ENCODE data around the gene ZACN. TPM values are rescaled to one million over a fixed set of nuclear protein-coding genes. Genes with fewer than 3 reads are reported as not detected.

The ZACN gene
- total RNA-seq, 2 donors from 2014 or later, result not detected

DNA sequence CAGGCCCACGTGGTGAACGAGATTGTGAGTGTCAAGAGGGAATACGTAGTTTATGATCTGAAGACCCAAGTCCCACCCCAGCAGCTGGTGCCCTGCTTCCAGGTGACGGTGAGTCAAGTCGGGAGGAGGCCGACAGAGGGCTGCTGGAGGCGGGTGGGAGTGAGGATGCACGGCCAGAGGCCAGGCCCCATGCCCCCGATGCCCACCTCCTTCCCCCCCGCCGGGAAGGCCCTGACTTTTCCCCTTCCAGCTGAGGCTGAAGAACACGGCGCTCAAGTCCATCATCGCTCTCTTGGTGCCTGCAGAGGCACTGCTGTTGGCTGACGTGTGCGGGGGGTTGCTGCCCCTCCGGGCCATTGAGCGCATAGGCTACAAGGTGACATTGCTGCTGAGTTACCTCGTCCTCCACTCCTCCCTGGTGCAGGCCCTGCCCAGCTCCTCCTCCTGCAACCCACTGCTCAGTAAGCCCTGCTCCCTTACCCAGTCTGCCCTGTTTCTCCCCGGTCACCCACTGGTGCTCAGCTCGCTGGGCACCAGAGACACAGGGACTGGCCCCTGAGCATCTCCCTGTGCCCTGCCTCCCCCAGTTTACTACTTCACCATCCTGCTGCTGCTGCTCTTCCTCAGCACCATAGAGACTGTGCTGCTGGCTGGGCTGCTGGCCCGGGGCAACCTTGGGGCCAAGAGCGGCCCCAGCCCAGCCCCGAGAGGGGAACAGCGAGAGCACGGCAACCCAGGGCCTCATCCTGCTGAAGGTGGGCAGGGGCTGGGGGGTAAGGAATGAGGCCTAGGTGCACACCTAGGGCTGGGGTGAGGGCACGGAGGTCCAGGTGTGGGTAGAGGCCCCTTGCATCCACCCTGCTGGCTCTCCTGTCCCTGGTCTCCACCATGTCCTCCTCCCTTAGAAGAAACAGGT, 2.6 kb downstream of the ZACN start:
- TF ChIP-seq, protein P1, sequence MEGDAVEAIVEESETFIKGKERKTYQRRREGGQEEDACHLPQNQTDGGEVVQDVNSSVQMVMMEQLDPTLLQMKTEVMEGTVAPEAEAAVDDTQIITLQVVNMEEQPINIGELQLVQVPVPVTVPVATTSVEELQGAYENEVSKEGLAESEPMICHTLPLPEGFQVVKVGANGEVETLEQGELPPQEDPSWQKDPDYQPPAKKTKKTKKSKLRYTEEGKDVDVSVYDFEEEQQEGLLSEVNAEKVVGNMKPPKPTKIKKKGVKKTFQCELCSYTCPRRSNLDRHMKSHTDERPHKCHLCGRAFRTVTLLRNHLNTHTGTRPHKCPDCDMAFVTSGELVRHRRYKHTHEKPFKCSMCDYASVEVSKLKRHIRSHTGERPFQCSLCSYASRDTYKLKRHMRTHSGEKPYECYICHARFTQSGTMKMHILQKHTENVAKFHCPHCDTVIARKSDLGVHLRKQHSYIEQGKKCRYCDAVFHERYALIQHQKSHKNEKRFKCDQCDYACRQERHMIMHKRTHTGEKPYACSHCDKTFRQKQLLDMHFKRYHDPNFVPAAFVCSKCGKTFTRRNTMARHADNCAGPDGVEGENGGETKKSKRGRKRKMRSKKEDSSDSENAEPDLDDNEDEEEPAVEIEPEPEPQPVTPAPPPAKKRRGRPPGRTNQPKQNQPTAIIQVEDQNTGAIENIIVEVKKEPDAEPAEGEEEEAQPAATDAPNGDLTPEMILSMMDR (IDR thresholded peaks at IDR 0.05), result no peak
- Histone ChIP-seq H3K27me3 (replicated peaks; ENCODE audit: insufficient read depth) (no peaks in the 10 kb centered on the region), H3K36me3 (peaks cover 18% of the 10 kb centered on the region), H3K4me3 (no peak overlapping the region), H3K9me3 (no peaks in the 10 kb centered on the region), H3K4me1 (ENCODE audit: control insufficient read depth in 1 of 2, low read depth in 2 of 2) (peaks cover 0 to 8% of the 10 kb centered on the region in 2 donors), H3K27ac (no peak overlapping the region)
- ATAC-seq (ENCODE audit: insufficient number of reproducible peaks, low FRiP score, low read depth) (no peak), DNase-seq (ENCODE audit: low spot score) (no peak)

DNA sequence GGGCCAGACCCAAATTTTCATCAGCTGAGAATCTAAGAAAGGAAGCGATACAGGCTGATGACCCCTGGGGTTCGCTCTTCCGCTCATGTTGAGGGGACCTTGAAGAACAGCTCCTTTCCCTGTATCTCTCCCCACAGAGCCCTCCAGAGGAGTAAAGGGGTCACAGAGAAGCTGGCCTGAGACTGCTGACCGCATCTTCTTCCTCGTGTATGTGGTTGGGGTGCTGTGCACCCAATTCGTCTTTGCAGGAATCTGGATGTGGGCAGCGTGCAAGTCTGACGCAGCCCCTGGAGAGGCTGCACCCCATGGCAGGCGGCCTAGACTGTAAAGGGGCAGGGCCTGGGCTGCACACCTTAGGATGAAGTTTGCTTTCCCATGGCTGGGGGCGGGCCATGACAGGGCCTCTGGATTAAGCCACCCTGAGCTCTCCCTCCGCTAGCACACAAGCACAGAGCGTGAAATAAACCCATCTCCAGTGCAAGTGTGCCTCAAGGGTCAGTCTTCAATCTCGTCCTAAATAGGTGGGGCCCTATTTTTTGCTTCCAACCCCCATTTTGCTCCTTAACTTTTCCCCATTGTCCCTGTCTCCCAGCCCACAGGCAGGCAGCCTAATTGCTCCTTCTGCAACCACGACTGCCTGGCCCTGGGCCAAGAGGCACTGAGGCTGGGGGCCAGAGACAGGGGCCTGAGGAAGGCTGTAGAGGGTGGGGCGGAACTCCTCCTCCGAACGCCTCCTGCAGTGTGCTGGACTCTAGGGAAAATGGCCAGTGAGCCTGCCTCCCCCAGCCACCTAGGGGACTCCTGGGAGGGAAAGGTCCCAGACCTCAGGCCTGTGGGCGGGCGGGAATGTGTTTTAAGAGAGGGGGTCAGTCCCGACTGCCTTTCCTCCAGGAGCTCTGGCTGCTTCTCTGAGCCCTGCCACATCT, 3.6 kb downstream of the ZACN start:
- no peaks in the 10 kb centered on the region for H3K27me3 ChIP-seq (replicated peaks; ENCODE audit: insufficient read depth)
- H3K27ac ChIP-seq, result no peak overlapping the region
- H3K4me3 ChIP-seq, result no peak overlapping the region
- TF ChIP-seq, protein P1 (IDR thresholded peaks at IDR 0.05), result no peak
- H3K36me3 ChIP-seq, result peaks cover 28% of the 10 kb centered on the region
- no peaks in the 10 kb centered on the region for H3K4me1 ChIP-seq (ENCODE audit: control insufficient read depth in 1 of 2, low read depth in 2 of 2)
- DNase-seq (ENCODE audit: low spot score) (no peak), ATAC-seq (ENCODE audit: insufficient number of reproducible peaks, low FRiP score, low read depth) (no peak)
- no peaks in the 10 kb centered on the region for H3K9me3 ChIP-seq

DNA sequence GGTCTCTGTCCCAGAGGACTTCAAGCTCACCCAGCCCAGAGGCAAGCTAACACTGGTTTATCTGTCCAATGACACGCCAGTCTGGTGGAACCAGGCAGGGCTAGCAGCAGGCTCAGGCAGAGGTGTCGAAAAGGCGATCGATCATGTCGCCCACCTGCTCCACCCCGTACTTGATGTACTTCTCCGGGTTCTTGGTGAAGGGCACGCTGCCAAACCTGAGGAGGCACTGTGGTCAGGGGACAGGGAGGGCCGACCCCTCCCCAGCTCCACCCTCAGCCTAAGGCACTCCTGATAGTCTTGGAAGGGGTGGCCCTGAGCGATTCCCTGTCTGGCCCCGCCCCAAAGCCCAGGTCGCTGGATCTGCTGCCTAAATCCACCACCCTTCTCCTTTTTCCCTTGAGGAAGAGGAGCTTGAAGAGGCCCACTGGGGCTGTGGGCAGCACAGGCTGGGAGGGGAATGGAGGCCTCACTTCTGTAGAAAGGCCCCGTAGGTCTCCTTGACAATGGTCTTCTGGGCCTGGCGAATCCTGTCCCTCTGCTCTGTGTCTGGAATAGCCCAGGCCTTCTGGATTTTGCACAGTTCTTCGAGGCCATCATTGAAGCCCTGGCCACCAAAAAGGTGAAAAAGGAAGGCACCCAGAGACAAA, 4.7 kb downstream of the ZACN start:
- Histone ChIP-seq H3K9me3 (no peaks in the 10 kb centered on the region), H3K27ac (no peak overlapping the region), H3K4me1 (ENCODE audit: control insufficient read depth in 1 of 2, low read depth in 2 of 2) (no peaks in the 10 kb centered on the region), H3K27me3 (replicated peaks; ENCODE audit: insufficient read depth) (no peaks in the 10 kb centered on the region), H3K4me3 (no peak overlapping the region), H3K36me3 (peaks cover 39% of the 10 kb centered on the region)
- DNase-seq (ENCODE audit: low spot score) (no peak), ATAC-seq (ENCODE audit: insufficient number of reproducible peaks, low FRiP score, low read depth) (no peak)
- TF ChIP-seq, protein P1 (IDR thresholded peaks at IDR 0.05), result no peak

DNA sequence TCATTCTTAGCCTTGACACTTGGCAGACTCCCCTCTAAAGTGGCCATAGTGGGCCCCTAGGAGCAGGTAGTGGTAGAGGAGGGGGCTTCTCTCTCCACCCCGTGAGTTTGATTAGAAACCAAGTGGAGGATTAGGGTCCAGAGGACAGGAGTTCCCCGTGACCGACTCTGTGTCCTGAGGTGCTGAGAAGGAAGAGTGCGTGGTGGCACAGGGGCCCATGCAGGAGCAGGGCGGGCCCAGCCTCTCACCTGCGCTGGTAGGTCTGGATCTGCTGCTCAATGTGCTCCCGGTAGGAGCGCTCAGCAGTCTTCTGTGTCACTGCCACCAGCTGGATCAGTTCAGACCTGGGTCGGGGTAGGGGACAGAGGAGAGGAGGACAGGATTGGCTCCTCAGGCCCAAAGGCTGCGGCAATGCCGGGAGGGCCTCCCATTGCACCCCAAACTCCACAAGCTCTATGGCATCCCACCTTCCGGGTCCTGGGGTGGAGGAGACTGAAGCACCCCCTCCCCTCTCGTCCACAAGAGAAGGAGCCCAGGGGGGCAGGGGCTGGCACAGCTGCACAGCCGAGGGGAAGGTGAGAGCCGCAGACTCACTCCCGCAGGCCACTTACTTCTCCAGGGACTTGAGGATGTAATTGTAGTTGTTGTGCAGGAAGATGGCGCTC, 6.2 kb downstream of the ZACN start:
- H3K36me3 ChIP-seq, result peaks cover 54% of the 10 kb centered on the region
- no peak overlapping the region for H3K27ac ChIP-seq
- H3K27me3 ChIP-seq (replicated peaks; ENCODE audit: insufficient read depth), result no peaks in the 10 kb centered on the region
- H3K4me3 ChIP-seq, result no peak overlapping the region
- TF ChIP-seq, protein P1 (IDR thresholded peaks at IDR 0.05), result no peak
- ATAC-seq (ENCODE audit: insufficient number of reproducible peaks, low FRiP score, low read depth), result no peak
- no peak for DNase-seq (ENCODE audit: low spot score)
- H3K9me3 ChIP-seq, result no peaks in the 10 kb centered on the region
- no peaks in the 10 kb centered on the region for H3K4me1 ChIP-seq (ENCODE audit: control insufficient read depth in 1 of 2, low read depth in 2 of 2)

All from thoracic aorta (tissue), 2 donors.